HepG2 (cell line): Measurements from ENCODE around the gene GLIS2. TPM values are rescaled to one million over a fixed set of nuclear protein-coding genes. Genes with fewer than 3 reads are reported as not detected.

Experiments
- AGO1 ChIP-seq: fragments of 200-400 bp; formaldehyde crosslinking; IDR thresholded peaks from 2 replicates; pipeline ENCODE4 v1.6.1; 2017; ENCODE audit warnings: mild to moderate bottlenecking, low read depth, low read length, moderate library complexity; ENCODE audit not compliant: poor library complexity, severe bottlenecking
- BRD4 ChIP-seq: sonication (generic); formaldehyde crosslinking; IDR thresholded peaks from 2 replicates; pipeline ENCODE4 v1.4.0; 2020; ENCODE audit warnings: missing genetic modification reagents
- ETV5 ChIP-seq: IDR thresholded peaks from 2 replicates; pipeline ENCODE4 v1.6.1; 2018; ENCODE audit warnings: missing biosample characterization, missing genetic modification reagents, inconsistent platforms, borderline replicate concordance
- FOXM1 ChIP-seq: sonication (generic); formaldehyde crosslinking; IDR thresholded peaks from 2 replicates; pipeline ENCODE4 v1.5.0; 2020; ENCODE audit warnings: missing genetic modification reagents
- HNRNPL ChIP-seq: fragments of 200-400 bp; formaldehyde crosslinking; IDR thresholded peaks from 2 replicates; pipeline ENCODE4 v1.6.1; 2017; ENCODE audit warnings: mild to moderate bottlenecking, low read depth, low read length
- KLF9 ChIP-seq: IDR thresholded peaks from 2 replicates; pipeline ENCODE4 v1.6.1; 2016; ENCODE audit warnings: low read depth
- NFYB ChIP-seq: sonication (generic); formaldehyde crosslinking; IDR thresholded peaks from 2 replicates; pipeline ENCODE4 v1.4.0; 2020; ENCODE audit warnings: missing genetic modification reagents
- RAD21 ChIP-seq: fragments of 450-650 bp; formaldehyde crosslinking; IDR thresholded peaks from 2 replicates; pipeline ENCODE4 v1.5.0; 2020; ENCODE audit warnings: mild to moderate bottlenecking
- SAFB2 ChIP-seq: sonication (generic); formaldehyde crosslinking; IDR thresholded peaks from 2 replicates; pipeline ENCODE4 v1.5.1; 2020; ENCODE audit warnings: missing genetic modification reagents, low read depth, mild to moderate bottlenecking, borderline replicate concordance
- TBX2 ChIP-seq: sonication (generic); formaldehyde crosslinking; IDR thresholded peaks from 2 replicates; pipeline ENCODE4 v1.5.0; 2020; ENCODE audit warnings: missing genetic modification reagents, mild to moderate bottlenecking, borderline replicate concordance
- ZBTB7A ChIP-seq: sonication (generic); formaldehyde crosslinking; IDR thresholded peaks from 2 replicates; pipeline ENCODE4 v1.8.0; 2022; ENCODE audit warnings: mild to moderate bottlenecking, missing genetic modification reagents
- ZNF225 ChIP-seq: sonication (generic); formaldehyde crosslinking; IDR thresholded peaks from 2 replicates; pipeline ENCODE4 v1.4.0; 2020; ENCODE audit warnings: mild to moderate bottlenecking, missing genetic modification reagents
- ZNF383 ChIP-seq: sonication (generic); formaldehyde crosslinking; IDR thresholded peaks from 2 replicates; pipeline ENCODE4 v1.4.0; 2020; ENCODE audit warnings: missing genetic modification reagents, mild to moderate bottlenecking, borderline replicate concordance
- ZNF569 ChIP-seq: sonication (generic); formaldehyde crosslinking; IDR thresholded peaks from 2 replicates; pipeline ENCODE4 v1.5.0; 2020; ENCODE audit warnings: mild to moderate bottlenecking, missing genetic modification reagents, moderate library complexity, borderline replicate concordance
- ZNF747 ChIP-seq: sonication (generic); formaldehyde crosslinking; IDR thresholded peaks from 2 replicates; pipeline ENCODE4 v1.8.1; 2023; ENCODE audit warnings: missing genetic modification reagents, mild to moderate bottlenecking, borderline replicate concordance
- ZSCAN12 ChIP-seq: sonication (generic); formaldehyde crosslinking; IDR thresholded peaks from 2 replicates; pipeline ENCODE4 v1.9.0; 2021; ENCODE audit warnings: mild to moderate bottlenecking, missing genetic modification reagents
- ZSCAN31 ChIP-seq: sonication (generic); formaldehyde crosslinking; IDR thresholded peaks from 2 replicates; pipeline ENCODE4 v1.5.0; 2020; ENCODE audit warnings: low read depth, mild to moderate bottlenecking, missing genetic modification reagents
- polyA plus RNA-seq, 8 experiments: library from polyadenylated mRNA; depleted of rRNA in 3 of 8; stranded (reverse) in 7 of 8; unstranded in 1 of 8; fragments of >200 nt; fragmentation: Illumina TruSeq in 4 of 8; extraction: Trizol in 4 of 8; gene quantifications; 2 replicates each; pipeline versions ENCODE4 v1.2.1 to v1.2.3, GENCODE V29; 2011 to 2016; ENCODE audit warnings: low read depth in 4 of 8, missing spikeins in 1 of 8, mixed read lengths in 1 of 8; ENCODE audit not compliant: insufficient read depth in 1 of 8
- total RNA-seq, 5 experiments: library from RNA; depleted of rRNA; stranded (reverse); fragments of >200 nt; fragmentation: Illumina TruSeq; extraction: Trizol; gene quantifications; 2 replicates each; pipeline ENCODE4 v1.2.3, GENCODE V29; 2016; ENCODE audit warnings: low read depth in 1 of 5
- TF ChIP-seq, protein P1 (sequence below): sonication (generic); formaldehyde crosslinking; IDR thresholded peaks from 2 replicates; pipeline ENCODE4 v1.5.0; 2020; ENCODE audit warnings: mild to moderate bottlenecking, missing genetic modification reagents
- TF ChIP-seq, protein P2 (sequence below): sonication (generic); formaldehyde crosslinking; IDR thresholded peaks from 2 replicates; pipeline ENCODE4 v1.8.1; 2023; ENCODE audit warnings: missing genetic modification reagents, mild to moderate bottlenecking, borderline replicate concordance
- TF ChIP-seq, protein P3 (sequence below): sonication (generic); formaldehyde crosslinking; IDR thresholded peaks from 2 replicates; pipeline ENCODE4 v1.8.0; 2022; ENCODE audit warnings: low read depth, missing genetic modification reagents
- TF ChIP-seq, protein P4 (sequence below): sonication (generic); formaldehyde crosslinking; IDR thresholded peaks from 2 replicates; pipeline ENCODE4 v1.5.1; 2020; ENCODE audit warnings: missing genetic modification reagents, mild to moderate bottlenecking, borderline replicate concordance

GLIS2 gene
- total and polyA plus RNA-seq, 2 of the 13 experiments (the other 11 are each of a cell fraction or from before 2014, with no cell fraction given) = 0.28 to 0.29 TPM

DNA sequence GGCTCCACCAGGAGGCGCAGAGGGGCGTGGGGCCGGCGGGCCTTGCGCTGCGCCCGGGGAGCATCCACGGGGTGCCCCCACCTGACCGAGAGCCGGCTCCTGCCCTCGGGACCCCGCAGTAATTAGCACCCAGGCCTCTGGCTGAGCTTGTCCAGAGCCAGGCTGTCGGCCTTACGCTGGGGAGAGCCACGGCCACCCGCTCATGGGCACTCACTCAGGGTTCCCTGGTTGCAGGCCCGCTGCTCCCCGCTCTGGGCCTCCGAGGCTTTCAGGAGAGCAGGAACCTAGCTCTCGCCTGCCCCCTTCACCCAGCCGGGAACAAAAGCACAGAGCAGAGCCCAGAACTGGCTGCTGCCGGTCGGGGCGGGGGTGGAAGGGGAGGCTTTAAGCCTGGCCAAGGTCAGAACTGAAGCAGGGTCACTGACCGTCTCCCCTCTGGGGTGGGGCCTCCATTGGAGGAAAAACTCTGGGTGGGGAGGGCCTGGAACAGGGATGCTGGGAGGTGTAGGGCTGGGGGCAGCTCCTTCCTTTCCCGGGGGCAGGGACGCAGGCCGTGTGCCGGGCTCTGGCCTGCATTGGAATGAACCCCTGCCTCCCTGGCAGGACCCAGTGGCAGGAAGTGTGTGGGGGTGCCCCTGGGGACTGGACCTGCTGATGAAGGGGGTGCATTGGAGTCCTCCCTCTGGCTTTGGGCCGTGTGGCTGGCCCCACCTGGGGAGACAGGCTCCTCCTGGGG, 12.3 kb downstream of the GLIS2 start (continued):
- TF ChIP-seq, protein P1, sequence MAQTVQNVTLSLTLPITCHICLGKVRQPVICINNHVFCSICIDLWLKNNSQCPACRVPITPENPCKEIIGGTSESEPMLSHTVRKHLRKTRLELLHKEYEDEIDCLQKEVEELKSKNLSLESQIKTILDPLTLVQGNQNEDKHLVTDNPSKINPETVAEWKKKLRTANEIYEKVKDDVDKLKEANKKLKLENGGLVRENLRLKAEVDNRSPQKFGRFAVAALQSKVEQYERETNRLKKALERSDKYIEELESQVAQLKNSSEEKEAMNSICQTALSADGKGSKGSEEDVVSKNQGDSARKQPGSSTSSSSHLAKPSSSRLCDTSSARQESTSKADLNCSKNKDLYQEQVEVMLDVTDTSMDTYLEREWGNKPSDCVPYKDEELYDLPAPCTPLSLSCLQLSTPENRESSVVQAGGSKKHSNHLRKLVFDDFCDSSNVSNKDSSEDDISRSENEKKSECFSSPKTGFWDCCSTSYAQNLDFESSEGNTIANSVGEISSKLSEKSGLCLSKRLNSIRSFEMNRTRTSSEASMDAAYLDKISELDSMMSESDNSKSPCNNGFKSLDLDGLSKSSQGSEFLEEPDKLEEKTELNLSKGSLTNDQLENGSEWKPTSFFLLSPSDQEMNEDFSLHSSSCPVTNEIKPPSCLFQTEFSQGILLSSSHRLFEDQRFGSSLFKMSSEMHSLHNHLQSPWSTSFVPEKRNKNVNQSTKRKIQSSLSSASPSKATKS = no peak
- TF ChIP-seq ZSCAN31 (CRISPR knock-in tag) (no peak), RAD21 (peak; percentile 94), ZNF225 (CRISPR knock-in tag) (no peak), ZBTB7A (CRISPR knock-in tag) (0 out of 2 replicates have a peak, but pooled peaks have one; percentile 53), TBX2 (peak; percentile 64), ZNF383 (CRISPR knock-in tag) (no peak), ETV5 (CRISPR knock-in tag) (peak; percentile 65; the same call in 1 of the 2 replicates), KLF9 (0 out of 2 replicates have a peak, but pooled peaks have one; percentile 42), ZNF747 (CRISPR knock-in tag) (peak; percentile 54; the same call in 1 of the 2 replicates), FOXM1 (CRISPR knock-in tag) (no peak), ZNF569 (CRISPR knock-in tag) (no peak), ZSCAN12 (CRISPR knock-in tag) (no peak), AGO1 (peak; percentile 47), SAFB2 (CRISPR knock-in tag) (no peak), NFYB (CRISPR knock-in tag) (no peak), HNRNPL (peak; percentile 91), BRD4 (CRISPR knock-in tag) (peak; percentile 76)
- TF ChIP-seq, protein P2, sequence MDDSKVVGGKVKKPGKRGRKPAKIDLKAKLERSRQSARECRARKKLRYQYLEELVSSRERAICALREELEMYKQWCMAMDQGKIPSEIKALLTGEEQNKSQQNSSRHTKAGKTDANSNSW (CRISPR knock-in tag) = no peak
- TF ChIP-seq, protein P3, sequence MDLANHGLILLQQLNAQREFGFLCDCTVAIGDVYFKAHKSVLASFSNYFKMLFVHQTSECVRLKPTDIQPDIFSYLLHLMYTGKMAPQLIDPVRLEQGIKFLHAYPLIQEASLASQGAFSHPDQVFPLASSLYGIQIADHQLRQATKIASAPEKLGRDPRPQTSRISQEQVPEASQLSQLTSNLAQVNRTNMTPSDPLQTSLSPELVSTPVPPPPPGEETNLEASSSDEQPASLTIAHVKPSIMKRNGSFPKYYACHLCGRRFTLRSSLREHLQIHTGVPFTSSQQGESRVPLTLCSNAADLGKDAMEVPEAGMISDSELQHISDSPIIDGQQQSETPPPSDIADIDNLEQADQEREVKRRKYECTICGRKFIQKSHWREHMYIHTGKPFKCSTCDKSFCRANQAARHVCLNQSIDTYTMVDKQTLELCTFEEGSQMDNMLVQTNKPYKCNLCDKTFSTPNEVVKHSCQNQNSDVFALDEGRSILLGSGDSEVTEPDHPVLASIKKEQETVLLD (CRISPR knock-in tag) = no peak
- TF ChIP-seq, protein P4, sequence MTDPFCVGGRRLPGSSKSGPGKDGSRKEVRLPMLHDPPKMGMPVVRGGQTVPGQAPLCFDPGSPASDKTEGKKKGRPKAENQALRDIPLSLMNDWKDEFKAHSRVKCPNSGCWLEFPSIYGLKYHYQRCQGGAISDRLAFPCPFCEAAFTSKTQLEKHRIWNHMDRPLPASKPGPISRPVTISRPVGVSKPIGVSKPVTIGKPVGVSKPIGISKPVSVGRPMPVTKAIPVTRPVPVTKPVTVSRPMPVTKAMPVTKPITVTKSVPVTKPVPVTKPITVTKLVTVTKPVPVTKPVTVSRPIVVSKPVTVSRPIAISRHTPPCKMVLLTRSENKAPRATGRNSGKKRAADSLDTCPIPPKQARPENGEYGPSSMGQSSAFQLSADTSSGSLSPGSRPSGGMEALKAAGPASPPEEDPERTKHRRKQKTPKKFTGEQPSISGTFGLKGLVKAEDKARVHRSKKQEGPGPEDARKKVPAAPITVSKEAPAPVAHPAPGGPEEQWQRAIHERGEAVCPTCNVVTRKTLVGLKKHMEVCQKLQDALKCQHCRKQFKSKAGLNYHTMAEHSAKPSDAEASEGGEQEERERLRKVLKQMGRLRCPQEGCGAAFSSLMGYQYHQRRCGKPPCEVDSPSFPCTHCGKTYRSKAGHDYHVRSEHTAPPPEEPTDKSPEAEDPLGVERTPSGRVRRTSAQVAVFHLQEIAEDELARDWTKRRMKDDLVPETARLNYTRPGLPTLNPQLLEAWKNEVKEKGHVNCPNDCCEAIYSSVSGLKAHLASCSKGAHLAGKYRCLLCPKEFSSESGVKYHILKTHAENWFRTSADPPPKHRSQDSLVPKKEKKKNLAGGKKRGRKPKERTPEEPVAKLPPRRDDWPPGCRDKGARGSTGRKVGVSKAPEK = peak; percentile 88; the same call in 1 of the 2 replicates
